Measurements from ENCODE around the gene APEH. TPM values are rescaled to one million over a fixed set of nuclear protein-coding genes. Genes with fewer than 3 reads are reported as not detected.

The APEH gene
- total RNA-seq, 4 donors from 2014 or later = 60.7 to 102 (median 89.4) TPM

GRCh38 chr3:49718858-49719213, 44.7 kb downstream of the APEH start:
- Histone ChIP-seq H3K4me1 (peaks cover 28 to 62% (median 28%) of the 10 kb centered on the region in 3 donors), H3K27me3 (no peaks in the 10 kb centered on the region), H3K4me3 (peak overlapping the region; percentile 30 to 75 (median 53)), H3K9me3 (no peaks in the 10 kb centered on the region), H3K36me3 (peaks cover 0 to 56% (median 9%) of the 10 kb centered on the region in 3 donors), H3K27ac (peak overlapping the region in 1 of 4 donors; percentile 83)
- intact Hi-C loops (cut with DNase I) = no loop called here
- no peak for TF ChIP-seq CTCF (IDR thresholded peaks at IDR 0.05)
- TF ChIP-seq POLR2A (IDR thresholded peaks at IDR 0.05) = no peak
- DNase-seq = no peak
- 9 to 32% methylated on average over 5 to 14 of the region's 33 CpGs for WGBS, 2 donors

- peak within 1 kb of the TSS; percentile 30 to 75 (median 53) for H3K4me3 ChIP-seq
- no peaks in the 10 kb centered on the region for H3K27me3 ChIP-seq
- peaks cover 0 to 55% (median 9%) of the 10 kb centered on the region in 3 donors for H3K36me3 ChIP-seq
- 0 to 6% methylated on average over 7 to 8 of the region's 50 CpGs for WGBS, 2 donors
- peak; percentile 76 for DNase-seq
- intact Hi-C loops (cut with DNase I) = no loop called here
- H3K9me3 ChIP-seq = no peaks in the 10 kb centered on the region
- H3K4me1 ChIP-seq = peaks cover 28 to 64% (median 29%) of the 10 kb centered on the region in 3 donors
- H3K27ac ChIP-seq = peak within 1 kb of the TSS; percentile 61 to 83 (median 72)
- peak; percentile 28 to 64 (median 50) for TF ChIP-seq CTCF (IDR thresholded peaks at IDR 0.05)
- TF ChIP-seq POLR2A (IDR thresholded peaks at IDR 0.05) = peak in 3 of 4 donors; percentile 78 to 83 (median 79)
Observed at GRCh38 chr3:49719214-49719884, 45.2 kb downstream of the APEH start, which contains the start of gene AMIGO3. TSS of gene AMIGO3 (minus strand) at chr3:49719684. CDS start at chr3:49719465, 219 bp downstream.

GRCh38 chr3:49720855-49721595, 46.9 kb downstream of the APEH start:
- intact Hi-C loops (cut with DNase I) = no loop called here
- Histone ChIP-seq H3K4me3 (no peak overlapping the region), H3K27me3 (no peaks in the 10 kb centered on the region), H3K27ac (no peak overlapping the region), H3K4me1 (peaks cover 33 to 79% (median 34%) of the 10 kb centered on the region in 3 donors), H3K36me3 (peaks cover 0 to 50% (median 9%) of the 10 kb centered on the region in 3 donors), H3K9me3 (no peaks in the 10 kb centered on the region)
- TF ChIP-seq POLR2A (IDR thresholded peaks at IDR 0.05) (no peak), CTCF (IDR thresholded peaks at IDR 0.05) (no peak)
- 59 to 76% methylated on average over 4 of the region's 4 CpGs for WGBS, 2 donors
- DNase-seq = no peak

GRCh38 chr3:49721596-49721895, 47.4 kb downstream of the APEH start:
- WGBS, 2 donors = no CpG with 5 or more reads among the region's 9 CpGs
- Histone ChIP-seq H3K4me3 (no peak overlapping the region), H3K9me3 (no peaks in the 10 kb centered on the region), H3K4me1 (peaks cover 33 to 81% (median 34%) of the 10 kb centered on the region in 3 donors), H3K36me3 (peaks cover 0 to 50% (median 9%) of the 10 kb centered on the region in 3 donors), H3K27me3 (no peaks in the 10 kb centered on the region), H3K27ac (no peak overlapping the region)
- TF ChIP-seq POLR2A (IDR thresholded peaks at IDR 0.05) (no peak), CTCF (IDR thresholded peaks at IDR 0.05) (no peak)
- intact Hi-C loops (cut with DNase I) = no loop called here
- DNase-seq = no peak

All from esophagus squamous epithelium (tissue), 5 donors.